ENCODE measurements around the gene ARHGEF19.
"Not testable (repeated sequence)": the region's sequence is repeated elsewhere in the genome, so short reads cannot be mapped to it uniquely, and the experiment has no call there.

ARHGEF19 gene

GRCh38 chr1:16204634-16205333 is 7.7 kb downstream of the ARHGEF19 start:
- no peak for DNase-seq (ENCODE audit: low read depth)

GRCh38 chr1:16204216-16204615 is 8.2 kb downstream of the ARHGEF19 start:
- no peak for DNase-seq (ENCODE audit: low read depth)

GRCh38 chr1:16203550-16203949 is 8.9 kb downstream of the ARHGEF19 start:
- DNase-seq (ENCODE audit: low read depth) = no peak

GRCh38 chr1:16202281-16203210 is 9.9 kb downstream of the ARHGEF19 start:
- DNase-seq (ENCODE audit: low read depth) = no peak

- DNase-seq (ENCODE audit: low read depth) = no peak
Observed at GRCh38 chr1:16199700-16200099, 12.8 kb downstream of the ARHGEF19 start.

GRCh38 chr1:16199157-16199501 is 13.3 kb downstream of the ARHGEF19 start:
- DNase-seq (ENCODE audit: low read depth) = no peak

GRCh38 chr1:16198444-16199156 is 13.9 kb downstream of the ARHGEF19 start:
- no peak for DNase-seq (ENCODE audit: low read depth)

GRCh38 chr1:16196874-16197273 is 15.6 kb downstream of the ARHGEF19 start:
- no peak for DNase-seq (ENCODE audit: low read depth)

- DNase-seq (ENCODE audit: low read depth) = not testable (repeated sequence)
Observed at GRCh38 chr1:16196139-16196538, 16.3 kb downstream of the ARHGEF19 start.

- no peak for DNase-seq (ENCODE audit: low read depth)
Observed at GRCh38 chr1:16195518-16195905, 16.9 kb downstream of the ARHGEF19 start.

GRCh38 chr1:16191916-16192546 is 20.4 kb downstream of the ARHGEF19 start:
- DNase-seq (ENCODE audit: low read depth) = no peak

- no peak for DNase-seq (ENCODE audit: low read depth)
Observed at GRCh38 chr1:16191309-16191708, 21.1 kb downstream of the ARHGEF19 start.

- peak; percentile 44 for DNase-seq (ENCODE audit: low read depth)
Observed at GRCh38 chr1:16189921-16190621, 22.4 kb downstream of the ARHGEF19 start.

- DNase-seq (ENCODE audit: low read depth) = peak; percentile 45
Observed at GRCh38 chr1:16189003-16189402, 23.4 kb downstream of the ARHGEF19 start.

- peak; percentile 75 for DNase-seq (ENCODE audit: low read depth)
Observed at GRCh38 chr1:16187748-16188401, 24.6 kb downstream of the ARHGEF19 start.

GRCh38 chr1:16186655-16187235 is 25.7 kb downstream of the ARHGEF19 start:
- no peak for DNase-seq (ENCODE audit: low read depth)

GRCh38 chr1:16184557-16185303 is 27.7 kb downstream of the ARHGEF19 start:
- DNase-seq (ENCODE audit: low read depth) = no peak

GRCh38 chr1:16183765-16184556 is 28.5 kb downstream of the ARHGEF19 start:
- DNase-seq (ENCODE audit: low read depth) = no peak

- peak; percentile 45 for DNase-seq (ENCODE audit: low read depth)
Observed at GRCh38 chr1:16183179-16183578, 29.3 kb downstream of the ARHGEF19 start.
